NOMO-1 treated with DMSO at 0.1 percent for 48 hours (cell line): Measurements from ENCODE around the gene ELOVL7.
A peak's percentile ranks its signal among the peaks of the same experiment; 100 is the strongest.
"Not testable (repeated sequence)": the region's sequence is repeated elsewhere in the genome, so short reads cannot be mapped to it uniquely, and the experiment has no call there.

Source experiments
- DNase-seq: peaks from one replicate; lab custom pipeline; 2025; ENCODE audit not compliant: unreplicated experiment; lab: John Stamatoyannopoulos, UW

Gene ELOVL7

DNA sequence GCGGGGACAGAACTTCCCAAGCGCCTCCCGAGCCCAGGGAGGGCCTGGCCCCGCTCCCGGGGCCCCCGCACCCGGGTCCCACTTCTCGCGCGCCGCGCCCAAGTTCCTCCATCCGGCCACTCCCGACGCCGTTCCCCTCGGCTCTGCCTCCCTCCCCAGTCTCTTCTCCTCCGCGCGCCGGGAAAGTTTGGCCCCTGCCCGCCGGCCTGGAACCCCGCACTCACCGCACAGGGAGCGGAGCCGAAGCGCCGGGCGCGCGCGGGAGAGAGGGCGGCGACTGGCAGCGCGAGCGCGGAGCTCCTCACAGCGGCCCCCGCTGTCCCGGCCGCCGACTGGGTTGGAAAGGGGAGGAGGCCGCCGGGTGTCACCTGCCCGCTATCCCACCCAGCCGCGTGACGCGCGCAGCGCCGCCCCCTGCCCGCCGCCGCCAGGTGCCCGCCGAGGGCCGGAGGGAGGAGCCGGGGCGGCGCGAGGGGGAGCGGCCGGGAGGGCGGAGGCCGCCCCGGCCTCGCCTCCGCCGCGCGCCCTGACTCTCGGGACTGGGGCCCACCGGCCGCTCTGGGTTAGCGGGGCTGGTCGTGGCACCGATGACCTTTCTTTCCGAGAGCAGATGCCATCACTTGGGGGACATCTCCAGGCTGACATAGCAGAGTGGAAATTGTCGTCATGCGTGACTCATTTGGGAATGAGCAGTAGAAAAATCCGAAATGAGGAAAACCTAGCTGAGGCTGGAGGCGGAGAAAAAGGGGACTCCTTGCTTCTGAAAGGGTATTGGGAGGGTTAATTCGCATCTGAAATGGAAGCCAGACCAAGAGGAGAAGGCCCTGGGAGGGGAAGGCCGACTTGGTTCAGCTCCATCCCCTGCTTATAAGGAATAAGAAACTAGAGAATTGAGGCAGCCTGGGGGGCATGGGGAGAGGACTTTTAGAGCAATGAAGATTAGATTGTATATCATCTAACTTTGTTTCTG lies at the start of gene ELOVL7:
ELOVL7 (minus strand) TSS at position 334 of the 970 bp plus-strand sequence. CDS start 56,872 bp downstream, outside the sequence.
- DNase-seq: peak; percentile 69

DNA sequence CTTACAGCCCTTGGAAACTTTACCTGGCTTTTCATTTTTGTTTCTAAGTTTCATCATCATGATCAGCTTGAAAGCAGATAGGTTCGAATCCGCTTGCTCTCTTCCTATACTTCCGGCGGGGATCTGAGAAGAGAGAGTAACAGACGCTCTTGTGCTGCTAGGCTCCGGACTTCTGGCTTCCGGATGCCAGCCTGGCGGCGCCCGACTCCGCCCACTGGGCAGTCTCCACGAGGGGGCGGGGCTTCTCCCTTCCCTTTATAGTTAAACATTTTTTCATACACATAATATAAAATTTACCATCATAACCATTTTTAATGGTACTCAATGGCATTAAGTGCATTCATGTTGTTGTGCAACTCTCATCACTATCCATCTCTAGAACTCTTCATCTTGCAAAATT lies 49.5 kb upstream of the ELOVL7 start:
- DNase-seq: no peak

DNA sequence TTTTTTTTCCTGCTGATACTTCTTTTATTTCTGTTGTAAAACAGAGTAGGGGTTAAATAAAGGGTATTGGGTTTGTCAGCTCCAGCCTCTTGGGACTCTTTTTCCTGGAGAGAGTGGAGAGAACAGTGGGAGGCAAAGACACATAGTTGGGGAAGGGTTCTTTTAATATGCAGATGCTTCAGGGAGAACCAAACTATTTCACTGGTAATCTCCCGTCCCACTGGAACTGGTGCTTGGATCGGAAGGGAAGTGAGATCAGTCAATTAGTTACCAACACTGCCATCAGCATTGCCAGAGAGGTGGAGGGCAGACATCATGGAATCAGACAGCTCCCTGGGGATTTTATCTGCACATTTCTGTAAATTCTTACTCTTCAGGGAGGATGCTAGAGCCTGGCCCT lies 47.6 kb upstream of the ELOVL7 start:
- DNase-seq: no peak

DNA sequence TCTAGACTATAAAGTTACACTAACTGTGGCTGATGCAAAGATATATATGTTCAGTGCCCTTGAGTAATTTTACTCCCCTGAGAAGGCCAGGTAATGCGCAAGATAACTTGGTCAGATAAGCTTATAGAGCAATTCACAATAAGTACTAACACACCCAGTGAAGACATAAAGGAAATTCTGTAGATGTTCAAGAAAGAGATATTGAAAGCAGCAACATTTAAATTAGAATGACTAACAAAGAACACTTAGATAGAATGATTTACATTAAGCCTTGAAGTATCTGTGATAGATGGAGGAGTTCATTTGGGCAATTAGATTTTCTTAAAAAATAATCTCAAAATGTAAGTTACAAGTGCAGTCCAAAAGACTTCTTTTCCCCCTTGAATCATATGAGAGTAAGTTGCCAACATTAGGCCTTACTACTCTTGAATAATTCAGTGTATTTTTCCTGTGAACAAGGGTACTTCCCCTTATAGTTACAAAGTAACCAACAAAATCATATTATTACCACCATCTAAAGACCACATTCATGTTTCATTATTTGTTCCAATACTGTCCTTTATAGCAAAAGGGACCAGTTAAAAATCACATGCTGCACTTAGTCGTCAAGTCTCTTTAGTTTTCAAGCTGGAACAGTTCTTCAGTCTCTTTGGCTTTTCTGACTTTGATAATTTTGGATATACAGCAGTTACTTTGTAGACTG lies 44.4 kb upstream of the ELOVL7 start:
- no peak for DNase-seq

DNA sequence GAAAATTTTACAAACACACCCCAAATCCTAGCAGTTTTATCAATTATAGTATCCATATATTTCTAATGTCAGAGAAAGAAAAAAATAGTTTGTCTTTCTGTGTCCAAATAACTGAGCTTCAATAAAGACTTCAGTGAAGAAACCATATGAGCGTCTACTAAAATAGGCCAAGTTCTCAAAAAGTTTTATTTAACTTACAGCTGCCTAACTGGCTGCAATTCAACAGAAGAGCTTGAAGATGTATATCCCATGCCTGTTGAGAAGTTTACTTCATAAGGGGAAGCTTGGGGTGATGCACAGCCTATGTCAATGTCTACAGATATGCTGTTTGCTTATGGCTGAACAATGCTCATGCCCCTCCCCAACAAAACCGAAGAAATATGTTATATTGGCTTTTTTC lies 43.7 kb upstream of the ELOVL7 start:
- no peak for DNase-seq

DNA sequence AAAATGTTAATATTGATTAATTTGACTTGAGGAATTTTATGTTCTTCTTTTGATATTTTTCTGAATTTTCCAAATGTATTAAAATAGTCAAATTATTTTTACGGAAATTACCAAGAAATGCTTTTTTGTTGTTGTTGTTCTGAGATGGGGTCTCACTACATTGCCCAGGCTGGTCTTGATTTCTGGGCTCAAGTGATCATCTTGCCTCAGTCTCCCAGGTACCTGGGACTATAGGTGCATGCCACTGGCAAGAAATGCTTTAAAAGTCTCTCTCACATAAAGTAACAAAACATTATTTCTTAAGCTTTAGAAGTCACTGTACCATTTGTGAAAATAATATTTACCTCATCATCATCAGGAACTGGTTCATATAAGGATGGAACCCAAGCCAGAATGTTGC lies 43.0 kb upstream of the ELOVL7 start:
- no peak for DNase-seq

DNA sequence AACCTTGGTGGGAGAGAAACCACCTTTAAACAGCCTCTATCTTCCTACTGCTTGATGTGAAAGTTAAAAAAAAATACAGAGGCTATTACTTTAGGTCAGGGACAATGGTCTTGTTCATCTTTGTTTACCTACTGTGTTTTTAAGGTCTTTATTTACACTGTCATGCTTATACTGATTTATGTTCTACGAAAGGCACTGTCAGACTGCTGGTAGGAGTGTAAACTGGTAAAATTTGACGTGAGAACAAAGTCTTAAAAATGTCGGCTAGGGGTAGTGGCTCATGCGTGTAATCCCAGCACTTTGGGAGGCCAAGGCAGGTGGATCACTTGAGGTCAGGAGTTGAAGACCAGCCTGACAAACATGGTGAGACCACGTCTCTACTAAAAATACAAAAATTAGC lies 42.1 kb upstream of the ELOVL7 start:
- no peak for DNase-seq

DNA sequence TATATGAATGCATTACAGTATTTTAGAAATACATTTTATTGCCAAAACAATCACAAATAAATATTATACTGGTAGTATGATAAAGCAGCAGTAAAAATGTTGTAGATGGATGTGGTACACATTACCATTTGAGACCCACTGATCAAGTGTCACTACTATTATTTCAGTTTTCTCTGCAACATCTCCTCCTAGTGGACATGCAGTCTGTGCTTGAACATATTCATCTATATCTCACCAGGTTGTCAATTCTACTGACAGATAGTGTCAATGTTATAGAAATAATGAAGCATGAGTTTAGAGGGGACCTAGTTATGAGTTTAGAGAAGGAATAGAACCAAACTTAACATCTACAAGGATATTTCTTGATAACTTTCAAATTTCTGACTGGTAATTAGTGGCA lies 39.2 kb upstream of the ELOVL7 start:
- no peak for DNase-seq

DNA sequence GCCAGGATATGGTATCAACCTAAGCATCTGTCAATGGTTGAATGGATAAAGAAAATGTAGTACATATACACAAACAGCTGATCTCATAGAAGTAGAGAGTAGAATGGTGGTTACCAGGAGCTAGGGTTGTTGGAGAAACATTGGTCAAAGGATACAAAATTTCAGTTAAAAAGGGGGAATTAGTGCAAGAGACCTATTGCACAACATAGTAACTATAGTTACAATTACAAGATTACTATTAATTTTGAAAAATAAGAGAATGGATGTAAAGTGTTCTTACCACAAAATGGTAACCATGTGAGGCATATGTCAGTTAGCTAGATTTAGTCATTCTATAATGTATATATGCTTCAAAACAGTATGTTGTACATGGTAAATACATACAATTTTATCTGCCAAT lies 28.8 kb upstream of the ELOVL7 start:
- DNase-seq: no peak

DNA sequence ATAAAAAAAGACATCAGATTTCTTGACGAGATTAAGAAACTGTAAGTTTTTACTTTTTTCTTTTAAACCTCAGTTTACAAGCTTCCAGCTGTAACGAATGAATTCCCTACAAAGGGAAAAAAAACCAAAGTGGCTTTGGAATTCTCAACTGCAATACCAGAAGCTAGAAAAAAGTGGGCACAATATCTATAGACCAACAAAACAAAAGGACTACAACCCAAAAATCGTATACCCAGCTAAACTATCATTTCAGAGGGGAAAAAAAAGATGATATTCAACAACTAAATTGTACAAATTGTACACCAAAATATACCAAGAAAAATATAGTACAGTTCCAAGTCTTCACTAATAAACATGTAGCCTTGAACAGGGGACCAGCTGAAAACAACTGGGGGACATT lies 26.8 kb upstream of the ELOVL7 start:
- no peak for DNase-seq

DNA sequence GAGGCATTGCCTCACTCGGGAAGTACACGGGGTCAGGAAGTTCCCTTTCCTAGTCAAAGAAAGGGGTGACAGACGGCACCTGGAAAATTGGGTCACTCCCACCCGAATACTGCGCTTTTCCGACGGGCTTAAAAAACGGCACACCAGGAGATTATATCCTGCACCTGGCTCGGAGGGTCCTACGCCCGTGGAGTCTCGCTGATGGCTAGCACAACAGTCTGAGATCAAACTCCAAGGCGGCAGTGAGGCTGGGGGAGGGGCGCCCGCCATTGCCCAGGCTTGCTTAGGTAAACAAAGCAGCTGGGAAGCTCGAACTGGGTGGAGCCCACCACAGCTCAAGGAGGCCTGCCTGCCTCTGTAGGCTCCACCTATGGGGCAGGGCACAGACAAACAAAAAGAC lies 16.5 kb upstream of the ELOVL7 start:
- DNase-seq: not testable (repeated sequence)

DNA sequence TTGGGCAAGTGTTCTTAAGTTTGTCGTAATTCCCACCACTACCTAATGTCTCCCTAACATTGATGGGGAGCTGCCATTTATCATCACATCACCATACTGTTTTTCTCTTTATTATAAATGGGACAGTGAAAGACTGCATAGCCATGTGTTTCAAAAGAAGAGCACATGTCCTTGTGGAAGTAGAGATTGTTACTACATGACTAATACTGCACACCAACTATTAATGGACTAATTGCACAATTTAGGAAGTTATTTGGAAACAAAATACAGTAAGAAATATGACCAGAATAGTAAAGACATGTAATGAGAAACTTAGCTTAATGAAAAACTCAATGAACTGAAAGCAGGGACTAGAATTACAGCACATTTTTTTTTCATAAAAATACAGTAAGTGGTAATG lies 12.0 kb upstream of the ELOVL7 start:
- no peak for DNase-seq

DNA sequence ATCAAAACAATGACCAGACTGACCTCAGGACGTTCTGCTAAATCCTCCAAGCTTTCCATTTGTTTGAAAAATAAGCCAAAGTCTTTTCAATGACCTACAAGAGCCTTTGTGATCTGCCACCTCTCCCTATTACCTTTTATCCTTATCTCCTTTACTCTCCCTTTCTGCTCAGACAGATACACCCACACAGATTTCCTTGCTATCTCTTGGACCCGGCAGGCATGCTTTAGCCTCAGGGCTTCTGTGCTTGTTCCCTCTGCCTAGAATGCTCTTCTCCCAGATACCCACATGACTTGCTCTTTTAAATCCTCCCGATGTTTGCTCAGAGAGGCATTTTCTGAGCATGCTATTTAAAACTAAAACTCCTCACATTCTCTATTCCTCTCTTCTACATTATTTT lies 8.9 kb upstream of the ELOVL7 start:
- no peak for DNase-seq

DNA sequence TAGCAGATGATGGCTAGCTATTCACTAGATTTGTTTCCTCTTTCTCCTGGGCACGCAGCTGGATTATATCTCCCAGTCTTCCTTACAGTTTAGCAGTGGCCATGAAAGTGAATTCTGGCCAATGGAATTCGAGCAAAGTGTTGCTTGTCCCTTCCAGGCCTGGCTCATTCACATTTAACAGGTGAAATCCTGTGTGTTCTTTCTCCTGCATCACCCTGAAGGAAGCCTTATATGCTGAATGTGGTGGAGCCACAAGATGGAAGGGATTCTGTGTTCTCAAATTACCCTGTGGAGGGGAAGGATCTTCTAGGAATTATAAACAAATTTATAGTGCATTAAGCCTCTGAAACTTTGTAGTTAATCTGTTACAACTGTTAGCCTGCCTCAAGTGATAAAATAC lies 8.2 kb upstream of the ELOVL7 start:
- no peak for DNase-seq

DNA sequence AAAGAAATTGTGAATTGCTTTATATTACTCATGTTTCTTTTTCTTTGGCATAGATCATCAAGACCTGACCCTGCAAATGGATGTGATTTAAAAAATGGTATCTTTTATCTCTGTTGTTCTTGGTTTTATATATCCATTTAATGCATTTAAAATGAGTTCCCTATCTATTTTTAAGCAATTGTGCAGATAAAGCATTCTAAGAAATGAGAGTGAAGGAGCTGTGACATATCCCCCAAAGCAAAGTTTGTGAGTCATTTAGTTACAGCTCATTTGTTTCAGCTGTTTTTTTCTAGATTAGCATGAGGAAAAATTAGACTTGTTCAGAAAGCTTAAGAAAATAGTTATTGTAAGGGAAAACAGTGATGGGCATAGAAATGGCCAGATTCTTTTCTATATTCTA lies 7.6 kb upstream of the ELOVL7 start:
- DNase-seq: no peak

DNA sequence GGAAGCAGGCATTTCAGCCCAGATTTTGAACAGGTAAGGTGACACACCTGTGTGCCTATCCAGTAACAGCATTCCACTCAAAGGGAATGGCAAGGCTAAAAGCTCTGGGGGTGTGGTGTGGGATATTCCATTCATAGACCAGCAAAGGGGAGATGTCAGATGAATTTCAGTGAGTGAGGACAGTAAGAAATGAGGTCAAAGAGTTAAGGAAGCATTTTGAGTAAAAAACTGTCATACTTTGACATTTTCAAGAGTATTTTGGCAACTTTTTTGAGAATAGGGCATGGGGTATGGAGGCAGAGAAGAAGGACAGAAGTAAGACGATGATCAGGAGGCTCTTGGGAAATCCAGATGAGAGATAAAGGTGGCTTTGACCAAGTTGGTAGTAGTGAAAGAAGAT lies 2.2 kb upstream of the ELOVL7 start:
- no peak for DNase-seq

DNA sequence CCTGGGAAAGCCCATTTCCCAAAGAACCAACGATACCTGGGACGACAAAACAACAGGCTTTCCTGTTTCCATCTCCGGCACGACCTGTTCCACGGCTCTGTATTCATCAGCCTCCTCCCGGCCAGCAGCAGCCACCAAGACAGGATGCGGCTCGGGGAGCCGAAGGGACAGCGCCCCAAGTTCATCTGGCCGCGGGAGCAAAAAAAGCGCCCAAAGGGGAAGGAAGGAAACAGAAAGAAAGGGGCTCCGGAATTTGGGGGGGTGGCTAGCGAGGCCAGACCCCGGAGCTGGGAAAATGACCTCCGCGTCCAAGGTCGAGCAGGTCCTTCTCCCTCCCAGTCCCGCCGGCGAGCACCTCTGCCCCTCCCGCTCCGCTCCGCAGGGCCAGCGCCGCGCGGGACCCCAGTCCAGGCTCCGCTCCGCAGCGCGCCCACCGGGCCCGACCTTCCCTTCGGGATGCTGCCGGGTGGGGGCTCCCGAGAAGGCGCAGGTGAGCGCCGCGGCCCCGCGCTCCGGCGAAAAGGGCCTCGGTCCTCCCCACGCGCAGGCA lies 608 bp downstream of the ELOVL7 start:
- no peak for DNase-seq

DNA sequence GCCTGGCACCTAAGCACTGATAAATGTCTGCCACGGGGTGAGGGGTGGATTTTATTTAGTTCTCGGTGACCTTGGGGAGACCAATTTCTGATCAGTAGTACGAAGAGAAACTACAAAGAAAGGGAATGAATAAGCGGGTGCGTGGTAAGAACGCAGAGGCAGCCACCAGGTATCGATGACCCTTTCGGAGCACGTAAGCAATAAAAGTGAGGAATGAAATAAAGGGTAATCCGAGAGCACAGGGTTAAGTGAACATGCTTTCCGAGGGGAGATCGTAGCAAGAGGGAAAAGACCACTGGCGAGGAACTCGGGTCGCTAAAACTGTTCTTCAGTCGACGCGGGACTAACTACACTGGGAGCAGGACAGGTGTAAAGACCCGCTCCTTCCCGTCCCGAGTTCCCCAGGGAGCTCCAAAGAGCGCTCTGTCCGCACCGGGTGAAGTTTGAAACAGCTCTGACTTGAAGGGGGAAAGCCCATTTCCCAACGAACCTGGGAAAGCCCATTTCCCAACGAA lies 1.1 kb downstream of the ELOVL7 start:
- DNase-seq: no peak

DNA sequence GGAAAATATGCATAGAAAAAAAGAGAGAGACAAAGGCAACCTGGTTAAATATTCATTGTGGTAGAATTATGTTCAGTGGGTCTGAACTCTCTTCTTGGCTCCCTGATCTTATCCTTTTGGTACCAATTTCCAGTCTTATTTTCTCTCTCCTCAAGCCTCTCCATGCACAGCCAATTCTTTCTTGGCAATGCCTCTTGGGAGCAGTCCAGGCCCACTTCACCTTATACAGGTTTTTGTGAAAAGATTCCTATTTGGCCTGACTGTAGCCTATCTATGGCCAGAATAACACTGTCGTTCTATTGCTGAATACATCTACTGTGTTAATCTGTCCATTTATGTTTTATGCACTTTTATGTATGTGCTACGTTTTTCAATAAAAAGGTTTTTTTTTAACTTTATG lies 2.7 kb downstream of the ELOVL7 start:
- DNase-seq: no peak

DNA sequence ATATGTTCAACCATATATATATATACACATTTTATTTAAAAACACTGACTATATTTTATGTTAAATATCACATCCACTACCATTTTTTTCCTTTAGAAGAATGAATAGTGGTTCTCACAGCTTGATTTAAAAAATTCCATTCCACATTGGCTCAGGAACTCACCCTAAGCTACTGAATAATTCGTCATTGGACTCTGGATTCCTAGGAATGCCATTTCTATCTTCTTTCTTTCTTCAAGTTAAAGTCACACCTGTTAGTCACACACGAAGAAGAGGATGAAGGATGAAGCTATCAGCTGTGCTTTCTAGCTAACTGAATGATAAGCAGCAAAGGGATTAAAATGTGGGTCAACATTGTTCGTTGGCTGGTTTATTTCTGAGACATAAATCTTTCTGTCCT lies 7.9 kb downstream of the ELOVL7 start:
- no peak for DNase-seq

DNA sequence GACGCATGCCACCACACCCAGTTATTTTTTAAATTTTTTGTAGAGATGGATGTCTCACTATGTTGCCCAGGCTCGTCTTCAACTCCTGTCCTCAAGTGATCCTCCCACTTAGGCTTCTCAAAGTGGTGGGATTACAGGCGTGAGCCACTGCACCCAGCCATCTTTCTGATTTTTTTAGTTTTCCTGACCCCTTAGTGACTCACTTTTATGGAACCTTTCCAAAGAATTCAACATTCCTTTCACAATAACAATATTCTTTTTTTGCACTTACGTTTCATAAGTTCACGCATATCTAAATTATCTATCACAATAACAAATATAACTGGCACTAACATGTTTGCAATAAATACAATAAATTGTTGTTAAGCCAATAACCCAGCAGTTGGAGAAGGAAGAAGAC lies 8.5 kb downstream of the ELOVL7 start:
- DNase-seq: no peak

DNA sequence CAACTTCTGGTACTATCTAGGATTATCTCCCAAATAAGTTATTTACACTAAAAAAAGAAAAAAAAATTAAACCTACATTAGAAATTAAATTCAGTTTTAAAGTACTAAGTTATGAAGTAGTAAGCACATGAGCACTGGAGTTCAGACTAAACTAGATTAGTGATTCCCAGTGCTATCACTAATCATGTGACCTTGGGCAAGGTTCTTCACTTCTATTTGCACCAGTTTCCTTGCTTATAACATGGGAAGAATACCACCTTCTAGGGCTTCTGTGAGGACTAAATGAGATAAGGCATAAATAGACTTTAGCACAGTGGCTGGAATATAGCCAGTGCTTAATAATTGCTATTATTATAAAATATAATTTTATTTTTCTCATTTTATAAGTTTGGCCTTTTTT lies 10.5 kb downstream of the ELOVL7 start:
- no peak for DNase-seq
